HG03439 (cell line): Measurements from ENCODE around the gene GLE1.

Experiments used
- ATAC-seq: cut with Tn5 transposase; IDR thresholded peaks from one replicate; pipeline ENCODE4 v1.9.1; 2021; ENCODE audit warnings: mild to moderate bottlenecking, moderate library complexity; ENCODE audit not compliant: unreplicated experiment

Gene GLE1, protein sequence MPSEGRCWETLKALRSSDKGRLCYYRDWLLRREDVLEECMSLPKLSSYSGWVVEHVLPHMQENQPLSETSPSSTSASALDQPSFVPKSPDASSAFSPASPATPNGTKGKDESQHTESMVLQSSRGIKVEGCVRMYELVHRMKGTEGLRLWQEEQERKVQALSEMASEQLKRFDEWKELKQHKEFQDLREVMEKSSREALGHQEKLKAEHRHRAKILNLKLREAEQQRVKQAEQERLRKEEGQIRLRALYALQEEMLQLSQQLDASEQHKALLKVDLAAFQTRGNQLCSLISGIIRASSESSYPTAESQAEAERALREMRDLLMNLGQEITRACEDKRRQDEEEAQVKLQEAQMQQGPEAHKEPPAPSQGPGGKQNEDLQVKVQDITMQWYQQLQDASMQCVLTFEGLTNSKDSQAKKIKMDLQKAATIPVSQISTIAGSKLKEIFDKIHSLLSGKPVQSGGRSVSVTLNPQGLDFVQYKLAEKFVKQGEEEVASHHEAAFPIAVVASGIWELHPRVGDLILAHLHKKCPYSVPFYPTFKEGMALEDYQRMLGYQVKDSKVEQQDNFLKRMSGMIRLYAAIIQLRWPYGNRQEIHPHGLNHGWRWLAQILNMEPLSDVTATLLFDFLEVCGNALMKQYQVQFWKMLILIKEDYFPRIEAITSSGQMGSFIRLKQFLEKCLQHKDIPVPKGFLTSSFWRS

DNA sequence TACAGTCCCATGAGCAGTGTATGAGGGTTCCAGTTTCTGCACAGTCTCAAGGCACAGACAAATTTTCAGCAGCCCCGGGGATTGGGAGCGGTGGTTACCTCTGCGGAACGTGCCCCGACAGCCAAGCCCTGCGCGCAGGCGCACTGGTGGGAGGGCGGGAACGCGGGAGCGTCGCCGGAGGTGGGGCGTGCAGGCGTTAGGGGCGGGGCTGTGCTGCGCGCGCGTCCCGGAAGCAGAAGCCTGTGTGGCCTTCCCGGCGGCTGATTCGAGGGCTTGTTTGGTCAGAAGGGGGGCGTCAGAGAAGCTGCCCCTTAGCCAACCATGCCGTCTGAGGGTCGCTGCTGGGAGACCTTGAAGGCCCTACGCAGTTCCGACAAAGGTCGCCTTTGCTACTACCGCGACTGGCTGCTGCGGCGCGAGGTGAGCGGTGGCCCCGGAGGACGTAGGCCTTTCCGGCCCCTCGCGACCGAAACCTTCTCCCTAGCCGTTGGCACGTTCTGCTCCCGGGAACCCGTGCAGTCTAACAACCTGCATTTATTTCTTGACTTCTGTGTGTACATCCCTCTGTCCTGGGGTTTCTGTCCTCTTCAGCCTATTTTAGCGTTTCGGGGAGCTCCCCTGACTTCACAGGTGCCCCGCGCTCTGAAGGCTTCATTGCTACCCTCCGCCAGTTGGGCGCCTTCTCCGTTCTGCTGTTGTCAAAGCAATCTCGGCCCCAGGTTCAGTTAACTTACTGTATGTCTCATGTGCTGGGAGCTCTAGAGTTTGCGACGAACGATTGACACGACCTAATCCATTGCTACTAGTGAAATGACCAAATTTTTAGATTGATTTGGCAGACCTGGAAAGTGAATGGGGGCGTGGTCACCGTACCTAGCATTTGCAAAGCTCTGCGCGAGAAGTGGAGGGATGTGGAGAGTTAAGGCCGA lies at the start of gene GLE1:
Gene GLE1, plus strand, starts transcription at position 235 of the 929 bp plus-strand sequence. Its CDS starts 87 bp downstream, at position 322.
- ATAC-seq, result peak; percentile 87

DNA sequence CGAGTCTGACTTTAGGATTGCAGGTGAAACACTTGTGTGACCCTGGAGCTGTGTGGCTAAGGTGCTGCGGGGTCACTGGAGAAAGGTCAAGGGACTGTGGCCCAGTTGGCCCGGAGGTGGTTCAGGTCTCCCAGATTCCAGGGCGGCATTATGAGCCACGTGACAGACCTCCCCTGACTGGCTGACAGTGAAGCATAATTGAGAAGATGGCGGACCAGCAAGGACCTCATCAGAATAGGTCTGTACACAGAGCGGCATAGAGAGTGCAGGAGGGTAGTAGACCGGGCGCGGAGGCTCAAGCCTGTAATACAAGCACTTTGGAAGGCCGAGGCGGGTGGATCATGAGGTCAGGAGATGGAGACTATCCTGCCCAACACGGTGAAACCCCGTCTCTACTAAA lies 49.5 kb upstream of the GLE1 start:
- ATAC-seq, result no peak

DNA sequence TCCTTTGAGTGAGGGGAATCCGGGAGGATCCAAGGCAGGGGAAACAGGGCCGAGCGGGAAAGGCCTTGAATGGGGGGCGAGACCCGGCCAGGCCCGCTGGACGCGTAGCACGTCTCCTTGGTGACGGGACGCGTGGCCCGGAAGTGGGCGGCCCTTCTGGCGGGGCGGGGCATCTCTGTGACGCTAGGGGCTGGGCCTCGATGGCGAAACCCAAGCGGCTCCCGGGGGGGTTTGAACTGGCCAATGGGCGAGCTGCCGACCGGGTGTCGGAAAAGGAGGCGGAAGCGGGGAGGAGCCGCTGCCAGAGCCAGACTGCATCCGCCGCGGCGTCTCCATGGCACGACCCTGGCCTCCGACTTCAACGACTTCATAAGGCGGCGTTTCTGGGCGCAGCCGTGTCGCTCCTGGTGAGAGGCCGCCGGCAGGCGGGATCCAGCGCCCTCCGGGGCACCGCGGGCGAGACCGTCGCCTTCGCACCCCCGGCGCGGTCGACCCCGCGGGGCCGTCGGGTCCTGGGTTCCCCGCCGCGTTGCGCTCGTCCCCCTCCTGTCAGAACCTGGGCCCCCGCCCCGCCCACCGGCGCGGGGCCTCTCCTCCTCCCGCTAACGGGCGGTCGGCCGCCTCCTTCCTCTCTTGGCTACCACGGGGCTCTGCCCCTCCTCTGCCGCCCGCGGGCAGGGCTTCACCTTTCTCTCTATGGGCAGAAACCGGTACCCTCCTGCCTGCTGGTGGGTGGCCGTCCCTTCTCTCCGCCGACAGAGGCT lies 48.5 kb upstream of the GLE1 start, which contains the start of gene ODF2:
Gene ODF2, plus strand, starts transcription at position 158 of the 764 bp plus-strand sequence. Its CDS starts 86 bp downstream, at position 244.
- peak; percentile 86 for ATAC-seq

DNA sequence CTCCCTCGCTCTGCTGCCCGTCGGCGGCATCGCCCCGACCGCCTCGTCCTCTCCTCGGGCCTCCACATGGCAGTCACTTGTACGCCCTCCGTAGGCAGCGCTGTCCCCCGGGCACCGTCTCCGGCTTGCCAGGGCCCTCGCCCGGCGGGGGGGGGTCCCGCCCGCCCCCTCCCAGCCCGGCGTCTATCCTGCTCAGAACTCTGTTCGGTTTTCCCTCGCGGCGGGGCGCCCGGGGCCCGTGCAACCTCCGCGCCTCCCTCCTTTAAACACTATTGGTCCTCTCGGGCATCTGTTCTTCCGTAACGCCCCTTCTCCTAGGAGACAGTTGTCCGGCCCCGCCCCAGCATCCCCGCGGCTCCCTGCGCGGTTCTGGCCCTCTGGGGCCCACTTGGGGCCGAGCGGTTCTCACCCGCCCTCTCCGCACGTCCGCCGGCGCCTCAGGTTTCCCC lies 47.9 kb upstream of the GLE1 start:
- ATAC-seq, result peak; percentile 56

DNA sequence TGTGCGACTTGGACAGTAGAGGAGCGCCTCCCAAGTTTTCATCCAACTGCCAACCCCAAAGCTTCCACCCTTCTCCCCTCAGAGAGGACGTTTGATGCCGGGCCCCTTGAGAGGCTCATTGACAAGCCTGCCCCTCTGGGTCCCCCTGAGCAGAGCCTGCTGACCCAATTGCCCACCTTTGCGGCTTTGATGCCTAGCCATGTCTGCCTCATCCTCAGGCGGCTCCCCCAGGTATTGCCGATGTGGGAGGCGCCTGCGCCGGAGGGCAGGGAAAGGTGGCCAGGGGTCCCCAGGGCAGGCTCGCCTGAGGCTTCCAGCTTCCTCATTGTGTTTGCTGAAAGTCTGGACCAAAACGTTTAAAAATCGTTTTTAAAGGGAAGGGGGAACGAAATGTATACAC lies 47.3 kb upstream of the GLE1 start:
- ATAC-seq, result no peak

DNA sequence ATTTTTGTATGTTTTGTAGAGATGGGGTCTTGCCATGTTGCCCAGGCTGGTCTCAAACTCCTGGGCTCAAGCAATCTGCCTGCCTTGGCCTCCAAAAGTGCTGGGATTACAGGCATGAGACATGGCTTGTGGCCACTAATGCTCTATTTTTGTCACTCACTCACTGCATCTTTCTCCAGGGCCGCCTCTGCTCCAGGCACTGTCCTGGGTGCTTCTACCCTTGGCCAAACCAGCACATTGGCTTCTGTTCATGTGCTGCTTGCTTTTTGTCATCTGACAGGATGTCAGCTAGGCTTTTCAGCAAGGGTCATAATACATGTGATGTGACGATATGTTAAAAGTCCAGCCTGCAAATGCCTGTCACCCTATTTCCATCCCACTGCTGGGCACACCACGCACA lies 45.5 kb upstream of the GLE1 start:
- no peak for ATAC-seq

DNA sequence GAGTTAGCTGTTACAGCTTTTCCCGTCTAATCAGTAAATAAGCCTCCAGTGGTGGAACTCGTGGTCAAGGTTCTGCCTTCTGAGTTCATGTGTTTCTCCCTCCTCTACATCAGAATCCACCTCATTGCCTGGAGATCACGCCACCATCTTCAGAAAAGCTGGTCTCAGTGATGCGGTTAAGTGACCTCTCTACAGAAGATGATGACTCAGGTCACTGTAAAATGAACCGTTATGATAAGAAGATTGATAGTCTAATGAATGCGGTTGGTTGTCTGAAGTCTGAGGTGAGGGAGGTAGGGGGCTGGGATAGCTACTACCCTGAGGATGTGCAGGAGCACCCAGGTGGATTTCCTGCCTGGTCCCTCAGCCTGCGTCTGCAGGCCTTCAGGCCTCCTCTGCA lies 35.4 kb upstream of the GLE1 start:
- no peak for ATAC-seq

DNA sequence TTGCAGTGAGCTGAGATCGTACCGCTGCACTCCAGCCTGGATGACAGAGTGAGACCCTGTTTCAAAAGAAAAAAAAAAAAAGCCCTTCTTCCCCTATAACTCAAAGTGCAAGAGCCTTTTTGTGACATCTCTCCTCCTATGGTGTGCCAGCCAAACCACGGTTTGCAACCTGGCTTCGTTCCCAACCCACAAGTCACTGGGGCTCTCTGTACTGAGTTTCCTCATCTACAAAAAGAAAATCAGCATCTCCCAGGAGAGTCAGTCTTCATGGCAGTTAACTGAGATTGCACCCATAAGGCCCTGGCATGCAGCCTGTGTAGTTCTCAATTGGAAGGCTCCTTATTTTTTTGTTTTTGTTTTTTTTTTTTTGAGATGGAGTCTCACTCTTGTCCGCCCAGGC lies 34.0 kb upstream of the GLE1 start:
- no peak for ATAC-seq

DNA sequence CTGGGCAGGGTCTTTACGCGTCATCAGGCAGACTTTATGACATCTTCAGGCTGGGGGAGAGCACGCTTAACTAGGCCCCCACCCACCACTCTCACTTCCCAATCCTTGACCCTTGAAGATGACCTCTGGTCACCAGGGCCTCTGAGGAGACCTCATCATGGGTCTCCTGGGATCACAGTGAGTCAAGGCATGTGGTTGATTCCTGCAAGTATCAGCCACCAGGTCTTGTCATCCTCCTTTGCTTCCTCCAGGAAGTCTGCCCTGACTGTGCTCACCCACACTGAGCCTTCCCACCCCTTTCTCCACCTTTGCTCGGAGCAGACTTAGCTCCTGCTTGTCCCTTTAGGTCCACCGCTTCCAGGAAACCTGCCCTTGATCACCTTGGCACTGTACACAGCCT lies 31.4 kb upstream of the GLE1 start:
- ATAC-seq, result no peak

DNA sequence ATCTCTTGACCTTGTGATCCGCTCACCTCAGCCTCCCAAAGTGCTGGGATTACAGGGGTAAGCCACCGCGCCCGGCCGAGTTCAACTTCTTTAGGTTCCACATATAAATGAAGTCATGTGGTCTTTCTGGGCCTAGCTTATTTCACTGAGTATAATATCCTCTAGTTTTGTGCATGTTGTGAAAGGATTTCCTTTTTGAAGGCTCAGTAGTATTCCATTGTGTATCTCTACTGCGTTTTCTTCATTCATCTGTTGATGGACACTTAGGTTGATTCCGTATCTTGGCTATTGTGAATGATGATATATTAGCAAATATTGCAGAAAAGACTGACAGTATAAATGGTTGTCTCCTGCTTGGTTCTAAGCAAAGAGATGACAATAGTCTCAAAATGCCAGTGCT lies 28.7 kb upstream of the GLE1 start:
- ATAC-seq, result no peak

DNA sequence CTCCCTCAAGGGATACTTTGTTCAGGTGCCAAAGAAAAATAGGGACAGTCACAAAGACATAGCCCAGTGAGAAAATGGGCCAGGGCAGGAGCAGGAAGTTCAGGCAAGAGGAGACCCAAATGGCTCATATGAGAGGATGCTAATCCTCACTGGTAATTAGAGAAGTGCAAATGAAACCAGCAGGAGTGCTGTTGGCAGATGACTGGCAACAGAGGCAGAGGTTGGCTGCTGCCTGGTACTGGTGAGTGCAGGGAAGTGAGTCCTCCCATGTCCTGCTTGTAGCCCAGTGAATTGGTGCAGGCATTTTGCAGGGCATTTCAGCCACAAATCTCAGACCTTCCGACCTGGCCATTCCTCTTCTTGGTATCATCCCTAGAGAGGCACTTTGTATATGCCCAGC lies 25.3 kb upstream of the GLE1 start:
- ATAC-seq, result no peak

DNA sequence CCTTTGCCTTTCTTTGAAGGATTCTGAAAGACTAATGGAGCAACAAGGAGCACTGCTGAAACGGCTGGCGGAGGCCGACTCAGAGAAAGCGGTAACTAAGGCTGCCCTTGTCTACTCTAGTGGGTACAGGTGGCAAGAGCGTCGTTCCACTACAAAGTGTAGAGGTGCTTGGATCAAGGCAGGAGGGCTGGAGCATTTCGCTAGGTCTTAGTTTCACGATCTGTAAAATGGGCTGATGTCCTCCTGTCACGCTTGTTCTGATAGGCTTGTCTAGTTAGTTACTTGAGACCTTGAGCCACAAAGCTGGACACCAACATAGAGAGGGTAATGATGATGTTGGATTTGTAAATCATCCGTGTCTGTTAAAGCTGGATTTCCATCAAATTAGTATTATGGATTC lies 23.0 kb upstream of the GLE1 start:
- ATAC-seq, result no peak

DNA sequence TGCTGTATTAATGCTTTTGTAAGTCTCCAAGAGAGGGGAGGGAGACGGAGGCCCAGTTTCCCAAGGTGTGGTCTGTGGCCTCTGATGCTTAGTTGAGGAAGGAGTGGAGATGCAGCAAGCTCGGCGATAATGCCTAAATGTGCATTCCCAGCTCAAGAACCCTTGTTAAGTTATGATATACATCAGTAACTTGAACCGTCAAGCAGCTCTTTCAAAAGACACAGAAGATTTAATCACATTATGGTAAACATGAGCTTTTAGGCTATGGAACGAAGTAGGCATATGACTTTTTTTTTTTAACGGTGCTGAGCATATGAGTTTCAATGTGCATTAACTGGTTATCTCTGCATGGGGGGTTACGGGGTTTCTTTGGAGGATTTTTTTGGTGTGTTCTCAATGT lies 22.3 kb upstream of the GLE1 start:
- ATAC-seq, result no peak

DNA sequence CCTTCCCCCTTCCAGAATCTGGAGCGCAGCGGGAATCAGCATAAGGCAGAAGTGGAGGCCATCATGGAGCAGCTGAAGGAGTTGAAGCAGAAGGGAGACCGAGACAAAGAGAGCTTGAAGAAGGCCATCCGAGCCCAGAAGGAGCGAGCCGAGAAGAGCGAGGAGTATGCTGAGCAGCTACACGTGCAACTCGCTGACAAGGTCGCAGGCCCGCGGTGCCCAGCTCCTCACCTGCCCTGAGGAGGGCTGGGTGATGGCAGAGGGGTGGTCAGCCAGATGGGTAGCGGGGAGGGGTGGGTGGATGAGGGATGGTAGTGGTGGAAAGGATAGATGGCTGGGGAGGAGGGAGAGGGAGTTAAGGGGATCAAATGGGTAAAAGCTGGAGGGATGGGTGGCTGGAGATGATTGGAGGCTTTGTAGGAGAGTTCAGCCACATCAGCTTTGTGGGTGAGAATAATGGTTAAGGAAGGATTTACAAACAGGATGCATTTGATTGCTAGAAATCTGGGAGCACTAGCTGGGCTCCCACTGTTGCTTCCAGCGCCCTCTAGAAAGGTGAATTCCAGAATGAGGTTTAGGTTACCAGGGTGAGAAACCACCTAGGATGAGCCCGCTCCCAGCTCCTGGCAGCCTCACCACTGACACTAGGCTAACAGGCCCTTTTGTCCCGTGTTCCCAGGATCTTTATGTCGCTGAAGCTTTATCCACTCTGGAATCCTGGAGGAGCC lies 19.7 kb upstream of the GLE1 start:
- ATAC-seq, result no peak

DNA sequence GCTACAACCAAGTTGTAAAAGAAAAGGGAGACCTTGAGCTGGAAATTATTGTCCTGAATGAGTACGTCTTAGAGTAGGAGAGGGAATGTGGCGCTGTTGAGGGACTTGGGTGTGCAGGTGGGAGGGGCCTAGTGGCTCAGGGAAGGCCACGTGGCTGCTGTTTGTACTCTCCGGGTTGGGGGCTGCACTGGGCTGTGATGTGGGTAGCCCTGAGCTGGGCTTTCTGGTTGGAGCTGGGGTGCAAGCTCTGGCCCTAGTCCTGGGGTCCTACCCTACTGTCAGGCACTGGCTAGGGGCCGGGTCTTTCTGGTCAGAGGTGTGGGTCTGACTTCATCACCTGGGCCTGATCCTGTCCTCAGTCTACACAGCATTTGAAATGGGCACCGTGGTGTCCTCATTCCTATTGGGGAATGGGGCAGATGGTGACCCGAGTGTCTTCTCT lies 19.1 kb upstream of the GLE1 start:
- ATAC-seq, result no peak

DNA sequence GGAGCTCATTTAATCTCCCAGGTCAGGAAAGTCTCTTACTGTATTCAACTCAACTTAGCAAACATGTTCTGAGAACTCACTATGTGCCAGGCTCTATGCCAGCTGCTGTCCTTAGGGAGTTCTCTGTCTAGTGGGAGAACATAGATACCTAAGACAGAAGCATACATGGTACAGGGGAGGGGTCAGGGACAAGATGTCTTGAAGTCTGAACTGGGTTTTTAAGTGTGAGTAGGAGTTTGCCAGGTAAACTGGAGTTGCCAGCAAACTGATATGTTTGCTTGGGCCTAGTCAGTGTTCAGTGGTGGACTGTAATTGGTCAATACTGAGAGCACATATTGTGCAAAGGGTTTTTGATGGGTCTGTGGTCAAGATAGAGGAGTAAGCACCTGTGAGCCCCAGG lies 18.3 kb upstream of the GLE1 start:
- no peak for ATAC-seq

DNA sequence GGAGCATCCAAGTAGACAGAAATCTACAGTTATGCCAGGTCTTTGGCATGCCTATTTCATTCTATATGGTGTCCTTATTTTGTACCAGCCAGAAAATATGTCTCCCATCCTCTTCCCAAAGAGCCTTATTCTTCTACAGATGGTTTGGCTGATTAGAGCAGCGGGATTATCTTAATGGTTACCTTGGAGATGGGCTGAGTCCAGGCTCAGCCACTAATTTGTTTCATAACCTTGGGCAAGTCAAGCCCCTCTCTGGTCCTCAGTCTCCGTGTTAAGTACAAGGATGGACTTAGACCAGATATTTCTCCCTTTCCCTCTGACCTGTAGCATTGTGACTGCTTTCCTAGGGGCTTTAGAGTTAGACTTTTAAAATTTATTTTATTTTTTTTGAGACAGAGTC lies 11.1 kb upstream of the GLE1 start:
- ATAC-seq, result no peak

DNA sequence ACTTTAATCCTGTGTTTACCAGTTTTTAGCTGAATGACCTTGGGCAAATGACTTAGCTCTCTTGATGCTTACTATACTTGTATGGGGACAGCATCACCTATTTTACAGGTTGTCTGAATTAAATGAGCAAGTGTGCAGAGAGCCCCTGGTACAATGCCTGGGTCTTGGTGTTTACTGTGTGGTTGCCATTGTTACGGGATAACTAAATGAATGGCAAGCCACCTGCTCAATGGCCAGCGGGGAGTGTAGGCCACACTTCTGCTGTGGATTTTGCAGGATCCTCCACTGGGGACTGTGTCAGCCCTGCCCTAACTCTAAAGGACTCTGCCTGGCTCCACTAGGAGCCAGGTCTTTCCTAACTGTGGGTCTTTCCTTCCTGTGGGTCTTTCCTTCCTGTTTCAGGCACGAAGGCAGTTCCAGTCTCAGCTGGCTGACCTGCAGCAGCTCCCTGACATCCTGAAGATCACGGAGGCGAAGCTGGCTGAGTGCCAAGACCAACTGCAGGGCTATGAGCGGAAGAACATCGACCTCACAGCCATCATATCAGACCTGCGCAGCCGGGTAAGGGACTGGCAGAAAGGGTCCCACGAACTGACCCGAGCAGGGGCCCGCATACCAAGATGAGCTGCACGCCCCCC lies 10.3 kb upstream of the GLE1 start:
- ATAC-seq, result no peak

DNA sequence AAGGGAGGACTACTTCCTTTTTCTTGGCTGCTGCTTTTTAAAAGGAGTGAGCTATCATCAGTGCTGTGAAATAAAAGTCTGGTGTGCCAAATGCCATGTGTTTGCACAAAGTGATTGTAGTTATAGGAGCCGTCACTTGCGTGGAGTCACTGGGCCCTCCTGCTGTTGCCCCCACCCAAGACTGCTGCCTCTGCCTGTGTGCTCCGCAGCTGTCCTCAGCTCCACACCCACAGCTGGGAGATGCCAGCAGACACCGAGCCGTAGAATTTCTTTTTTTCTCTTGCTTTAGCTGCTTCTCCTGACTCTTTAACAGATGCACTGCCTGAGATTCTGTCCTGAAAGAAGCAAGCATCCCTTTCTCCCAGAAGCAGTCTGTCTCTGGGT lies 9.8 kb upstream of the GLE1 start:
- ATAC-seq, result no peak
